HCT116 (cell line): Measurements from ENCODE around the gene C5AR1. TPM values are rescaled to one million over a fixed set of nuclear protein-coding genes. Genes with fewer than 3 reads are reported as not detected.
"Not testable (repeated sequence)": the region's sequence is repeated elsewhere in the genome, so short reads cannot be mapped to it uniquely, and the experiment has no call there.

Experiments
- ATAC-seq: fragments of 200-7000 bp; cut with Tn5 transposase; 2 replicates; pipeline ENCODE4 v1.9.1; 2020; ENCODE audit warnings: mild to moderate bottlenecking, moderate library complexity
- BruUV-seq: library from RNA; stranded (reverse); fragments of 400-500 nt; replicated peaks from 2 replicates; lab custom pipeline; 2021; lab: Mats Ljungman, UMichigan
- CTCF ChIA-PET: fragments of 300-600 bp; sonication (Branson Sonifier 250); formaldehyde crosslinking; loops from one replicate; lab custom pipeline; 2021; ENCODE audit warnings: antibody characterized with exemption; lab: Charles Lee
- POLR2A ChIA-PET: fragments of 300-600, 350-600 bp; sonication (Branson Sonifier 250); formaldehyde crosslinking; loops from one replicate; lab custom pipeline; 2021; ENCODE audit warnings: antibody characterized with exemption; lab: Charles Lee
- RAD21 ChIA-PET, 2 experiments: fragments of 300-600 bp; sonication (Branson Sonifier 250); formaldehyde crosslinking; loops; one replicate each; lab custom pipeline; 2023; ENCODE audit warnings: low total read pairs in 2 of 2; ENCODE audit not compliant: uncharacterized antibody in 2 of 2, unreplicated experiment in 2 of 2, low non-redundant PET in 1 of 2; lab: Charles Lee
- DNase-seq: peaks from one replicate; pipeline ENCODE4 v3.0.0-alpha.2; 2010; ENCODE audit warnings: low read depth, low spot score
- H2AFZ ChIP-seq: fragments of 200-600 bp; shearing (Covaris generic), sonication (generic); 2 replicates; pipeline ENCODE4 v1.6.1; 2017; ENCODE audit warnings: low read depth, mixed run types, mixed read lengths, antibody characterized with exemption, low read length; ENCODE audit not compliant: poor library complexity, severe bottlenecking
- H3K27ac ChIP-seq: 2 replicates; pipeline ENCODE4 v1.5.1; 2012; ENCODE audit warnings: low read depth, low read length
- H3K27me3 ChIP-seq: fragments of 200-600 bp; sonication (generic); 2 replicates; pipeline ENCODE4 v1.6.1; 2016; ENCODE audit warnings: mixed run types, low read length, mixed read lengths; ENCODE audit not compliant: insufficient read depth
- H3K36me3 ChIP-seq, 2 experiments: fragments of 200-500 bp in 1 of 2; fragments of 200-600 bp in 1 of 2; sonication (Bioruptor generic) in 1 of 2; sonication (generic) in 1 of 2; 2 replicates each; pipeline versions ENCODE4 v1.5.1 to v1.6.1; 2014 to 2016; ENCODE audit warnings: low read length in 2 of 2, inconsistent platforms in 1 of 2, mixed read lengths in 1 of 2, mixed run types in 1 of 2; ENCODE audit not compliant: insufficient read depth in 2 of 2, control insufficient read depth in 1 of 2
- H3K4me1 ChIP-seq, 2 experiments: fragments of 200-600 bp in 1 of 2; sonication (generic) in 1 of 2; 2 replicates each; pipeline versions ENCODE4 v1.5.1 to v1.6.1; 2012 to 2017; ENCODE audit warnings: low read length in 2 of 2, inconsistent platforms in 1 of 2, mild to moderate bottlenecking in 1 of 2, mixed read lengths in 1 of 2, mixed run types in 1 of 2, moderate library complexity in 1 of 2; ENCODE audit not compliant: insufficient read depth in 2 of 2, control insufficient read depth in 1 of 2
- H3K4me2 ChIP-seq: fragments of 200-600 bp; sonication (generic); 2 replicates; pipeline ENCODE4 v1.6.1; 2017; ENCODE audit warnings: mixed run types, low read length, mixed read lengths
- H3K4me3 ChIP-seq, 2 experiments: fragments of 200-600 bp in 1 of 2; sonication (generic) in 1 of 2; replicated peaks in 1 of 2; 2 replicates each; pipeline ENCODE4 v1.5.1; 2011 to 2016; ENCODE audit warnings: low read length in 2 of 2, control low read depth in 1 of 2, low read depth in 1 of 2, mild to moderate bottlenecking in 1 of 2, mixed read lengths in 1 of 2, mixed run types in 1 of 2
- H3K79me2 ChIP-seq: fragments of 200-600 bp; sonication (generic); 2 replicates; pipeline ENCODE4 v1.6.1; 2017; ENCODE audit warnings: mild to moderate bottlenecking, mixed run types, low read length, moderate library complexity, mixed read lengths; ENCODE audit not compliant: insufficient read depth
- H3K9ac ChIP-seq: fragments of 200-600 bp; sonication (generic); 2 replicates; pipeline ENCODE4 v1.6.1; 2016; ENCODE audit warnings: low read length, mixed read lengths
- H3K9me2 ChIP-seq: fragments of 200-600 bp; sonication (generic), shearing (Covaris generic); 2 replicates; pipeline ENCODE4 v1.6.1; 2017; ENCODE audit warnings: mixed run types, mild to moderate bottlenecking, moderate library complexity; ENCODE audit not compliant: insufficient read depth
- H3K9me3 ChIP-seq, 2 experiments: fragments of 200-500 bp in 1 of 2; fragments of 200-600 bp in 1 of 2; sonication (Bioruptor generic) in 1 of 2; sonication (generic) in 1 of 2; 2 replicates each; pipeline ENCODE4 v1.6.1; 2014 to 2017; ENCODE audit warnings: low read length in 2 of 2, mixed read lengths in 2 of 2, inconsistent platforms in 1 of 2, low read depth in 1 of 2, mild to moderate bottlenecking in 1 of 2, mixed run types in 1 of 2, moderate library complexity in 1 of 2; ENCODE audit not compliant: control insufficient read depth in 1 of 2, insufficient read depth in 1 of 2
- H4K20me1 ChIP-seq: fragments of 200-600 bp; sonication (generic), shearing (Covaris generic); 2 replicates; pipeline ENCODE4 v1.6.1; 2017; ENCODE audit warnings: mixed run types, mild to moderate bottlenecking, moderate library complexity; ENCODE audit not compliant: insufficient read depth
- FOSL1 ChIP-seq: IDR thresholded peaks from 2 replicates; pipeline ENCODE4 v1.6.1; 2012; ENCODE audit warnings: low read depth
- JUND ChIP-seq: IDR thresholded peaks from 2 replicates; pipeline ENCODE4 v1.6.1; 2012
- SRF ChIP-seq: IDR thresholded peaks from 2 replicates; pipeline ENCODE4 v1.6.1; 2012; ENCODE audit warnings: low read depth
- YY1 ChIP-seq: IDR thresholded peaks from 2 replicates; pipeline ENCODE4 v1.6.1; 2011; ENCODE audit warnings: low read length, low read depth, moderate library complexity, mild to moderate bottlenecking; ENCODE audit not compliant: insufficient replicate concordance; ENCODE audit errors: extremely low read depth
- ZBTB33 ChIP-seq: IDR thresholded peaks from 2 replicates; pipeline ENCODE4 v1.6.1; 2011; ENCODE audit warnings: mild to moderate bottlenecking, low read length, moderate library complexity; ENCODE audit not compliant: insufficient replicate concordance; ENCODE audit errors: extremely low read depth
- intact Hi-C: fragments of 100-400 bp; cut with micrococcal nuclease; formaldehyde crosslinking; loops from 2 replicates; pipeline ENCODE4 v1.10.0; 2022
- total RNA-seq: library from RNA; stranded (reverse); gene quantifications from one replicate; pipeline ENCODE4 v1.2.1, GENCODE V29; 2021; ENCODE audit not compliant: unreplicated experiment

The C5AR1 gene
- total RNA-seq, 1 experiment from 2014 or later = 6.5 TPM

GRCh38 chr19:47275791-47276461, 33.7 kb upstream of the C5AR1 start (continued):
- TF ChIP-seq ZBTB33 (no peak), YY1 (no peak), SRF (no peak), FOSL1 (no peak), JUND (no peak)

- BruUV-seq, CTCF ChIA-PET: not testable (repeated sequence)
- POLR2A ChIA-PET = interaction anchor here (1.0 kb wide), 1 partner anchor 20 kb away, joined by 3 read pairs; the partner anchor contains the start of gene CCDC9
These were observed 33.1 kb upstream of the C5AR1 start for GRCh38 chr19:47276513-47276912.

More at GRCh38 chr19:47276513-47276912, 33.1 kb upstream of the C5AR1 start:
- H3K27ac ChIP-seq, H3K79me2 ChIP-seq, intact Hi-C loops, RAD21 ChIA-PET, H3K9me3 ChIP-seq, H2AFZ ChIP-seq, H3K27me3 ChIP-seq, DNase-seq, H3K4me2 ChIP-seq, H3K36me3 ChIP-seq, H3K9me2 ChIP-seq, H3K9ac ChIP-seq, ATAC-seq, H3K4me3 ChIP-seq, H4K20me1 ChIP-seq: not testable (repeated sequence)
- peaks cover 10 to 44% of the 10 kb centered on the region in 2 experiments; a peak in 3 of 4 replicates for H3K4me1 ChIP-seq
